HG02943 (cell line): Measurements from ENCODE around the gene PRKCSH.
"Not testable (repeated sequence)": the region's sequence is repeated elsewhere in the genome, so short reads cannot be mapped to it uniquely, and the experiment has no call there.

Source experiments
- ATAC-seq: cut with Tn5 transposase; IDR thresholded peaks from one replicate; pipeline ENCODE4 v1.9.1; 2021; ENCODE audit warnings: mild to moderate bottlenecking, low read depth, moderate library complexity; ENCODE audit not compliant: unreplicated experiment

Gene PRKCSH

GRCh38 chr19:11418549-11419506 lies 16.6 kb upstream of the PRKCSH start, which contains the start of gene RGL3:
RGL3 (minus strand) TSS chr19:11419314; CDS start chr19:11419278, 36 bp downstream.
- ATAC-seq = no peak

GRCh38 chr19:11420429-11421370 lies 14.7 kb upstream of the PRKCSH start:
- ATAC-seq = no peak

GRCh38 chr19:11421371-11422098 lies 13.9 kb upstream of the PRKCSH start:
- ATAC-seq = no peak

GRCh38 chr19:11422163-11423065 lies 13.0 kb upstream of the PRKCSH start:
- no peak for ATAC-seq

GRCh38 chr19:11423164-11423790 lies 12.2 kb upstream of the PRKCSH start:
- no peak for ATAC-seq

GRCh38 chr19:11423791-11424181 lies 11.6 kb upstream of the PRKCSH start:
- ATAC-seq = no peak

- no peak for ATAC-seq
These were observed 9.5 kb upstream of the PRKCSH start for GRCh38 chr19:11425719-11426457.

GRCh38 chr19:11426656-11427055 lies 8.8 kb upstream of the PRKCSH start:
- no peak for ATAC-seq

GRCh38 chr19:11433526-11433925 lies 1.9 kb upstream of the PRKCSH start:
- not testable (repeated sequence) for ATAC-seq

GRCh38 chr19:11434703-11435056 lies 755 bp upstream of the PRKCSH start:
- no peak for ATAC-seq

GRCh38 chr19:11435833-11436313 lies 438 bp downstream of the PRKCSH start:
- ATAC-seq = no peak

GRCh38 chr19:11437955-11438354 lies 2.5 kb downstream of the PRKCSH start:
- no peak for ATAC-seq

- ATAC-seq = no peak
These were observed 8.6 kb downstream of the PRKCSH start for GRCh38 chr19:11444059-11444458.

GRCh38 chr19:11445141-11445540 lies 9.7 kb downstream of the PRKCSH start:
- ATAC-seq = no peak

- no peak for ATAC-seq
These were observed 10.8 kb downstream of the PRKCSH start for GRCh38 chr19:11446271-11446651.

GRCh38 chr19:11446652-11447301 lies 11.3 kb downstream of the PRKCSH start:
- ATAC-seq = no peak

- ATAC-seq = no peak
These were observed 12.2 kb downstream of the PRKCSH start for GRCh38 chr19:11447347-11448262.
